A549 (cell line): ENCODE data around the gene CDH5. TPM values are rescaled to one million over a fixed set of nuclear protein-coding genes. Genes with fewer than 3 reads are reported as not detected.

ENCODE experiments used
- ATAC-seq, 2 experiments: fragments of 200-7000 bp in 1 of 2; fragments of >200 bp in 1 of 2; cut with Nextera tagmentation in 1 of 2; cut with Tn5 transposase in 1 of 2; 3 replicates each; pipeline versions ENCODE4 v1.8.0 to v1.9.1; 2018 to 2020; ENCODE audit warnings: mild to moderate bottlenecking in 1 of 2, moderate library complexity in 1 of 2
- CTCF ChIA-PET: fragments of 300-600 bp; sonication (Branson Sonifier 250); formaldehyde crosslinking; extraction: SDS; loops from one replicate; lab custom pipeline; 2021; ENCODE audit warnings: antibody characterized with exemption, inconsistent platforms; lab: Yijun Ruan, JAX
- POLR2A ChIA-PET: fragments of 350-600 bp; formaldehyde crosslinking; extraction: SDS; loops from one replicate; lab custom pipeline; 2021; ENCODE audit warnings: antibody characterized with exemption, inconsistent platforms; lab: Yijun Ruan, JAX
- DNase-seq, 2 experiments: peaks; one replicate each; pipeline versions ENCODE4 v3.0.0 to v3.0.0-alpha.2; 2011 to 2016; ENCODE audit warnings: low read depth in 1 of 2, low spot score in 1 of 2
- FAIRE-seq: peaks from 2 replicates; lab custom pipeline; 2011; peaks lifted over from hg19 to GRCh38; lab: Jason Lieb, UNC
- H3K27ac ChIP-seq, 2 experiments: fragments of >200 bp; sonication (Bioruptor Twin); formaldehyde crosslinking; 3 replicates each; pipeline ENCODE4 v1.5.1; 2016 to 2017
- H3K4me1 ChIP-seq: fragments of >200 bp; sonication (Bioruptor Twin); formaldehyde crosslinking; 3 replicates; pipeline ENCODE4 v1.6.1; 2016
- H3K4me2 ChIP-seq: fragments of >200 bp; sonication (Bioruptor Twin); formaldehyde crosslinking; 3 replicates; pipeline ENCODE4 v1.6.1; 2016
- H3K4me3 ChIP-seq: fragments of >200 bp; sonication (Bioruptor Twin); formaldehyde crosslinking; 3 replicates; pipeline ENCODE4 v1.5.1; 2016
- H3K9me3 ChIP-seq: fragments of >200 bp; sonication (Bioruptor Twin); formaldehyde crosslinking; 3 replicates; pipeline ENCODE4 v1.6.1; 2016
- BCL3 ChIP-seq: fragments of >200 bp; sonication (Bioruptor Twin); formaldehyde crosslinking; IDR thresholded peaks from 3 replicates; pipeline ENCODE4 v1.6.1; 2016
- CHD2 ChIP-seq: fragments of 150-350 bp; IDR thresholded peaks from 2 replicates; pipeline ENCODE4 v1.6.1; 2014; ENCODE audit warnings: low read length; ENCODE audit not compliant: partially characterized antibody
- CHD4 ChIP-seq: fragments of 200-600 bp; sonication (generic); IDR thresholded peaks from 2 replicates; pipeline ENCODE4 v1.6.1; 2016; ENCODE audit warnings: antibody characterized with exemption, mild to moderate bottlenecking, borderline replicate concordance
- CTCF ChIP-seq: fragments of >200 bp; sonication (Bioruptor Twin); formaldehyde crosslinking; IDR thresholded peaks from 3 replicates; pipeline ENCODE4 v1.5.1; 2016
- EHMT2 ChIP-seq: fragments of 200-600 bp; sonication (generic); IDR thresholded peaks from 2 replicates; pipeline ENCODE4 v1.6.1; 2016; ENCODE audit warnings: antibody characterized with exemption, low read depth, mild to moderate bottlenecking, moderate library complexity
- ELK1 ChIP-seq: fragments of 150-350 bp; IDR thresholded peaks from 2 replicates; pipeline ENCODE4 v1.6.1; 2014; ENCODE audit warnings: low read depth, mild to moderate bottlenecking, low read length
- ESRRA ChIP-seq: fragments of 150-350 bp; IDR thresholded peaks from 2 replicates; pipeline ENCODE4 v1.6.1; 2014; ENCODE audit warnings: mild to moderate bottlenecking, low read length, borderline replicate concordance
- FOSB ChIP-seq: fragments of 250-450 bp; sonication (Bioruptor Pico); IDR thresholded peaks from 2 replicates; pipeline ENCODE4 v1.5.0; 2020; ENCODE audit warnings: mild to moderate bottlenecking, moderate library complexity
- FOSL2 ChIP-seq, 2 experiments: fragments of 450-650 bp in 1 of 2; fragments of >200 bp in 1 of 2; sonication (Bioruptor Twin) in 1 of 2; formaldehyde crosslinking; IDR thresholded peaks; 2 replicates each; pipeline versions ENCODE4 v1.5.0 to v1.6.1; 2016 to 2020; ENCODE audit warnings: mild to moderate bottlenecking in 1 of 2, moderate library complexity in 1 of 2
- GATA3 ChIP-seq: IDR thresholded peaks from 2 replicates; pipeline ENCODE4 v1.6.1; 2012; ENCODE audit warnings: borderline replicate concordance
- HMGXB4 ChIP-seq: fragments of 250-450 bp; sonication (Bioruptor Pico); IDR thresholded peaks from 2 replicates; pipeline ENCODE4 v1.5.0; 2021; ENCODE audit warnings: mild to moderate bottlenecking, moderate library complexity, borderline replicate concordance
- HOXA7 ChIP-seq: fragments of 250-450 bp; sonication (Bioruptor Pico); IDR thresholded peaks from 2 replicates; pipeline ENCODE4 v1.5.0; 2020; ENCODE audit warnings: mild to moderate bottlenecking, moderate library complexity
- NFE2L2 ChIP-seq: fragments of 150-350 bp; conservative IDR thresholded peaks from 2 replicates; pipeline ENCODE4 v1.6.1; 2014; ENCODE audit warnings: low read length
- NPAS2 ChIP-seq: fragments of 250-450 bp; sonication (Bioruptor Pico); IDR thresholded peaks from 2 replicates; pipeline ENCODE4 v1.8.0; 2022; ENCODE audit warnings: mild to moderate bottlenecking, moderate library complexity, borderline replicate concordance
- RARB ChIP-seq: fragments of 250-450 bp; sonication (Bioruptor Pico); IDR thresholded peaks from 2 replicates; pipeline ENCODE4 v1.8.0; 2021; ENCODE audit warnings: mild to moderate bottlenecking, moderate library complexity
- ZFP36 ChIP-seq: fragments of 450-650 bp; IDR thresholded peaks from 2 replicates; pipeline ENCODE4 v1.6.1; 2014; ENCODE audit warnings: borderline replicate concordance; ENCODE audit not compliant: partially characterized antibody
- ZNF302 ChIP-seq: fragments of 250-450 bp; sonication (Bioruptor Pico); IDR thresholded peaks from 2 replicates; pipeline ENCODE4 v1.9.0; 2021; ENCODE audit warnings: inconsistent platforms, mild to moderate bottlenecking, moderate library complexity
- WGBS: methylation state at CpG from one replicate; pipeline ENCODE4 v1.1.6; 2017; ENCODE audit errors: missing lambda C conversion rate; 5-methylcytosine and 5-hydroxymethylcytosine counted together
- polyA plus RNA-seq, 4 experiments: library from polyadenylated mRNA; depleted of rRNA in 3 of 4; stranded (reverse); fragments of >200 nt; fragmentation: RNase III in 1 of 4; extraction: RNeasy Plus Mini Kit Qiagen cat#74134 plus additional on column Dnase treatment in 1 of 4; gene quantifications; 2 replicates in 3 of 4; 3 replicates in 1 of 4; pipeline ENCODE4 v1.2.3, GENCODE V29; 2011 to 2017

Gene CDH5
- polyA plus RNA-seq, 2 of the 4 experiments (the other 2 are of a cell fraction): 0.01 TPM; not detected in 1

GRCh38 chr16:66429290-66429962 is 62.9 kb downstream of the CDH5 start:
- Histone ChIP-seq H3K27ac (no peak overlapping the region), H3K9me3 (no peaks in the 10 kb centered on the region), H3K4me1 (peaks cover 19% of the 10 kb centered on the region), H3K4me3 (no peak overlapping the region), H3K4me2 (no peak overlapping the region)
- FAIRE-seq (no peak), DNase-seq (no peak), ATAC-seq (peak; percentile 22 to 33; a peak in 3 of 6 replicates)
- WGBS: 84% methylated on average over 9 of the region's 9 CpGs
- ChIA-PET CTCF (interaction anchor here (0.8 to 1.6 kb wide), 6 partner anchors 10 to 86 kb away, joined by 3 to 5 read pairs (median 3); no protein-coding TSS in a partner anchor), POLR2A (no interaction called here)
- no peak for TF ChIP-seq CHD4
- TF ChIP-seq ZNF302 (CRISPR knock-in tag): no peak
- TF ChIP-seq RARB (CRISPR knock-in tag): no peak
- no peak for TF ChIP-seq FOSB
- no peak for TF ChIP-seq CTCF
- TF ChIP-seq HMGXB4 (CRISPR knock-in tag): no peak
- no peak for TF ChIP-seq ZFP36
- TF ChIP-seq GATA3: no peak
- no peak for TF ChIP-seq NFE2L2
- TF ChIP-seq EHMT2: no peak
- no peak for TF ChIP-seq ELK1
- TF ChIP-seq ESRRA: no peak
- no peak for TF ChIP-seq HOXA7 (CRISPR knock-in tag)
- no peak for TF ChIP-seq BCL3
- TF ChIP-seq CHD2: no peak

GRCh38 chr16:66430214-66430613 is 63.7 kb downstream of the CDH5 start:
- Histone ChIP-seq H3K27ac (no peak overlapping the region), H3K9me3 (no peaks in the 10 kb centered on the region), H3K4me2 (no peak overlapping the region), H3K4me3 (no peak overlapping the region), H3K4me1 (peaks cover 23% of the 10 kb centered on the region)
- DNase-seq (no peak), ATAC-seq (no peak), FAIRE-seq (no peak)
- POLR2A ChIA-PET: no interaction called here
- CTCF ChIA-PET: interaction anchor here (0.9 to 1.6 kb wide), 3 partner anchors 9 to 24 kb away, joined by 3 to 5 read pairs (median 3); no protein-coding TSS in a partner anchor
- TF ChIP-seq FOSL2 (IDR thresholded peaks at IDR 0.05) (no peak), FOSL2 (CRISPR knock-in tag; IDR thresholded peaks at IDR 0.05) (peak; percentile 55; the same call in 1 of the 2 replicates), ZNF302 (CRISPR knock-in tag) (no peak), RARB (CRISPR knock-in tag) (no peak), NPAS2 (CRISPR knock-in tag) (no peak)
- WGBS: 46% methylated on average over 3 of the region's 3 CpGs
